H9 (cell line): ENCODE data around the gene CORO2B. TPM values are rescaled to one million over a fixed set of nuclear protein-coding genes. Genes with fewer than 3 reads are reported as not detected.
A peak's percentile ranks its signal among the peaks of the same experiment; 100 is the strongest.

Experiments
- DNase-seq: peaks from one replicate; pipeline ENCODE4 v3.0.0-alpha.2; 2017
- H2AFZ ChIP-seq: one replicate; pipeline ENCODE4 v1.6.1; 2013; ENCODE audit warnings: mild to moderate bottlenecking, low read length, control low read depth, moderate library complexity
- H2AK5ac ChIP-seq: 2 replicates; pipeline ENCODE4 v1.6.1; 2013; ENCODE audit warnings: low read length, control low read depth, mixed read lengths; ENCODE audit not compliant: insufficient read length
- H2BK120ac ChIP-seq: one replicate; pipeline ENCODE4 v1.6.1; 2013; ENCODE audit warnings: low read depth, mild to moderate bottlenecking, low read length, control low read depth, inconsistent platforms; ENCODE audit not compliant: poor library complexity, severe bottlenecking
- H2BK12ac ChIP-seq: 2 replicates; pipeline ENCODE4 v1.6.1; 2013; ENCODE audit warnings: low read length, control low read depth, mixed read lengths, low read depth; ENCODE audit not compliant: insufficient read length
- H2BK15ac ChIP-seq: 2 replicates; pipeline ENCODE4 v1.6.1; 2013; ENCODE audit warnings: low read depth, low read length, control low read depth
- H2BK20ac ChIP-seq: one replicate; pipeline ENCODE4 v1.6.1; 2013; ENCODE audit warnings: low read depth, mild to moderate bottlenecking, low read length, control low read depth, inconsistent platforms; ENCODE audit not compliant: poor library complexity, severe bottlenecking
- H2BK5ac ChIP-seq: 2 replicates; pipeline ENCODE4 v1.6.1; 2013; ENCODE audit warnings: low read length, control low read depth, mixed read lengths; ENCODE audit not compliant: insufficient read length
- H3K14ac ChIP-seq: 2 replicates; pipeline ENCODE4 v1.6.1; 2013; ENCODE audit warnings: low read length, control low read depth; ENCODE audit not compliant: insufficient read depth
- H3K18ac ChIP-seq: 2 replicates; pipeline ENCODE4 v1.6.1; 2013; ENCODE audit warnings: low read depth, mild to moderate bottlenecking, mixed read lengths, low read length, control low read depth; ENCODE audit not compliant: insufficient read length
- H3K23ac ChIP-seq: 2 replicates; pipeline ENCODE4 v1.6.1; 2013; ENCODE audit warnings: low read length, control low read depth, mixed read lengths, low read depth; ENCODE audit not compliant: insufficient read length
- H3K23me2 ChIP-seq: 2 replicates; pipeline ENCODE4 v1.6.1; 2013; ENCODE audit warnings: low read depth, mild to moderate bottlenecking, mixed read lengths, low read length, control low read depth; ENCODE audit not compliant: insufficient read length, poor library complexity, severe bottlenecking
- H3K27ac ChIP-seq: 2 replicates; pipeline ENCODE4 v1.5.1; 2013; ENCODE audit warnings: low read length, control low read depth, mixed read lengths, low read depth; ENCODE audit not compliant: insufficient read length
- H3K27me3 ChIP-seq: 2 replicates; pipeline ENCODE4 v1.6.1; 2013; ENCODE audit warnings: low read length, control low read depth, inconsistent platforms; ENCODE audit not compliant: insufficient read depth
- H3K4ac ChIP-seq: 2 replicates; pipeline ENCODE4 v1.6.1; 2013; ENCODE audit warnings: low read depth, mild to moderate bottlenecking, control low read depth, inconsistent platforms, low read length, moderate library complexity
- H3K4me1 ChIP-seq: 2 replicates; pipeline ENCODE4 v1.6.1; 2013; ENCODE audit warnings: low read length, control low read depth, inconsistent platforms; ENCODE audit not compliant: insufficient read depth
- H3K4me2 ChIP-seq: 2 replicates; pipeline ENCODE4 v1.6.1; 2013; ENCODE audit warnings: low read length, control low read depth, mixed read lengths; ENCODE audit not compliant: insufficient read length, insufficient read depth
- H3K56ac ChIP-seq: 2 replicates; pipeline ENCODE4 v1.6.1; 2013; ENCODE audit warnings: low read depth, mild to moderate bottlenecking, mixed read lengths, low read length, control low read depth; ENCODE audit not compliant: insufficient read length
- H3K79me1 ChIP-seq: 2 replicates; pipeline ENCODE4 v1.6.1; 2013; ENCODE audit warnings: low read depth, mild to moderate bottlenecking, moderate library complexity, low read length, control low read depth, inconsistent platforms; ENCODE audit not compliant: insufficient read depth, poor library complexity, severe bottlenecking
- H3K79me2 ChIP-seq: 2 replicates; pipeline ENCODE4 v1.6.1; 2013; ENCODE audit warnings: low read length, control low read depth, inconsistent platforms; ENCODE audit not compliant: insufficient read depth
- H3K9ac ChIP-seq: 2 replicates; pipeline ENCODE4 v1.6.1; 2013; ENCODE audit warnings: low read length, control low read depth, mixed read lengths; ENCODE audit not compliant: insufficient read length; ENCODE audit errors: extremely low read depth
- H3K9me3 ChIP-seq: one replicate; pipeline ENCODE4 v1.6.1; 2013; ENCODE audit warnings: low read depth, low read length, inconsistent platforms; ENCODE audit not compliant: control insufficient read depth
- H3T11ph ChIP-seq: one replicate; pipeline ENCODE4 v1.6.1; 2013; ENCODE audit warnings: mild to moderate bottlenecking, low read length, control low read depth, inconsistent platforms
- H4K20me1 ChIP-seq: one replicate; pipeline ENCODE4 v1.6.1; 2013; ENCODE audit not compliant: control insufficient read depth, insufficient read length, insufficient read depth
- H4K5ac ChIP-seq: 2 replicates; pipeline ENCODE4 v1.6.1; 2013; ENCODE audit warnings: low read depth, mild to moderate bottlenecking, mixed read lengths, low read length, control low read depth; ENCODE audit not compliant: insufficient read length
- H4K8ac ChIP-seq: replicated peaks from 2 replicates; pipeline ENCODE4 v1.6.1; 2013; ENCODE audit warnings: low read length, control low read depth, mixed read lengths, low read depth; ENCODE audit not compliant: insufficient read length
- H4K91ac ChIP-seq: 2 replicates; pipeline ENCODE4 v1.6.1; 2013; ENCODE audit warnings: low read depth, mild to moderate bottlenecking, moderate library complexity, mixed read lengths, low read length, control low read depth; ENCODE audit not compliant: insufficient read length
- H3K27ac Mint-ChIP-seq, 3 experiments: 2 replicates in 2 of 3; 3 replicates in 1 of 3; pipeline ENCODE4 v1.8.0; 2020 to 2021; ENCODE audit warnings: mixed read lengths in 3 of 3, mild to moderate bottlenecking in 1 of 3, moderate library complexity in 1 of 3
- H3K27me3 Mint-ChIP-seq: 2 replicates; pipeline ENCODE4 v1.8.0; 2021; ENCODE audit warnings: low read depth, mild to moderate bottlenecking, moderate library complexity, mixed read lengths
- H3K36me3 Mint-ChIP-seq, 3 experiments: 2 replicates in 2 of 3; 3 replicates in 1 of 3; pipeline ENCODE4 v1.8.0; 2020 to 2021; ENCODE audit warnings: low read depth in 3 of 3, mixed read lengths in 3 of 3; ENCODE audit not compliant: insufficient read depth in 1 of 3
- H3K4me1 Mint-ChIP-seq, 2 experiments: 2 replicates each; pipeline ENCODE4 v1.8.0; 2020; ENCODE audit warnings: mixed read lengths in 2 of 2
- H3K4me3 Mint-ChIP-seq, 2 experiments: 2 replicates in 1 of 2; 3 replicates in 1 of 2; pipeline ENCODE4 v1.8.0; 2020 to 2021; ENCODE audit warnings: mild to moderate bottlenecking in 2 of 2, mixed read lengths in 2 of 2, moderate library complexity in 1 of 2
- H3K9me3 Mint-ChIP-seq, 2 experiments: 2 replicates in 1 of 2; 3 replicates in 1 of 2; pipeline ENCODE4 v1.8.0; 2020; ENCODE audit warnings: mild to moderate bottlenecking in 2 of 2, mixed read lengths in 2 of 2, moderate library complexity in 1 of 2
- WGBS: extraction: QIAGEN DNeasy Blood & Tissue Kit; methylation state at CpG from one replicate; pipeline ENCODE4 v1.1.7; 2013; ENCODE audit warnings: missing lambda C conversion rate, low lambda C conversion rate, mixed read lengths; ENCODE audit not compliant: insufficient read length; ENCODE audit errors: extremely low coverage; 5-methylcytosine and 5-hydroxymethylcytosine counted together
- total RNA-seq: library from RNA; stranded (reverse); gene quantifications from 2 replicates; pipeline ENCODE4 v1.2.1, GENCODE V29; 2021
- TF ChIP-seq, protein P1 (sequence below): fragments of 200-600 bp; sonication (generic); conservative IDR thresholded peaks from 3 replicates; pipeline ENCODE4 v1.8.0; 2021; ENCODE audit warnings: antibody characterized with exemption, mild to moderate bottlenecking

CORO2B gene
- total RNA-seq, 1 experiment from 2014 or later, result 3.1 TPM

DNA sequence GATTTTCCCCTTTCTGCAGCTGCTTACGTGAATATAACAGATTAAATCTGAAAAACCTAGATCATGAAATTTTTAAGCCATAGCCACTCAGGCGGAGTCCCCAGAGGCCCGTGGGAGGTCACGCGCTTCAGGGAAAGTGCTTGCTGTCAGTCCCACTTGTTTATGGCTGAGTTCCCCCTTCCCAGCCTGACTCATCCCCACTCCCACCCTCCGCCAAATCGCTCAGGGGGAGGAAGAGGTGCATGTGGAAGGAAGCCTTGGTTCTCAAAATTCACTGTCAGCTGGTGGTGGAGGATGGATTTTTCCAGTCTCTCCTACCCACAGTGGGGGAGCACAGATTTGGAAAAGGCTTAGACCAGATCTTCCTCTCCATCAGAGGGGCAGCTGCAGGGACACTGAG, 67.4 kb downstream of the CORO2B start:
- no peak overlapping the region for H3K4me2 ChIP-seq
- no peak overlapping the region for H4K8ac ChIP-seq
- no peak overlapping the region for H2BK15ac ChIP-seq
- H2BK12ac ChIP-seq, result no peak overlapping the region
- no peak overlapping the region for H2BK120ac ChIP-seq
- H3K56ac ChIP-seq, result peak overlapping the region; percentile 79
- H3K23me2 ChIP-seq, result peaks cover 3% of the 10 kb centered on the region
- no peaks in the 10 kb centered on the region; the same call in 1 of the 2 replicates for H3K27me3 Mint-ChIP-seq
- no peak overlapping the region for H3K14ac ChIP-seq
- no peaks in the 10 kb centered on the region for H3K9me3 Mint-ChIP-seq
- no peaks in the 10 kb centered on the region for H3K36me3 Mint-ChIP-seq
- no peak overlapping the region for H4K5ac ChIP-seq
- no peaks in the 10 kb centered on the region for H4K20me1 ChIP-seq
- H4K91ac ChIP-seq, result no peak overlapping the region
- H2BK5ac ChIP-seq, result no peak overlapping the region
- H3K23ac ChIP-seq, result no peak overlapping the region
- no peaks in the 10 kb centered on the region for H3K79me1 ChIP-seq
- H3K79me2 ChIP-seq, result no peaks in the 10 kb centered on the region
- H3K9ac ChIP-seq, result no peak overlapping the region
- TF ChIP-seq, protein P1, sequence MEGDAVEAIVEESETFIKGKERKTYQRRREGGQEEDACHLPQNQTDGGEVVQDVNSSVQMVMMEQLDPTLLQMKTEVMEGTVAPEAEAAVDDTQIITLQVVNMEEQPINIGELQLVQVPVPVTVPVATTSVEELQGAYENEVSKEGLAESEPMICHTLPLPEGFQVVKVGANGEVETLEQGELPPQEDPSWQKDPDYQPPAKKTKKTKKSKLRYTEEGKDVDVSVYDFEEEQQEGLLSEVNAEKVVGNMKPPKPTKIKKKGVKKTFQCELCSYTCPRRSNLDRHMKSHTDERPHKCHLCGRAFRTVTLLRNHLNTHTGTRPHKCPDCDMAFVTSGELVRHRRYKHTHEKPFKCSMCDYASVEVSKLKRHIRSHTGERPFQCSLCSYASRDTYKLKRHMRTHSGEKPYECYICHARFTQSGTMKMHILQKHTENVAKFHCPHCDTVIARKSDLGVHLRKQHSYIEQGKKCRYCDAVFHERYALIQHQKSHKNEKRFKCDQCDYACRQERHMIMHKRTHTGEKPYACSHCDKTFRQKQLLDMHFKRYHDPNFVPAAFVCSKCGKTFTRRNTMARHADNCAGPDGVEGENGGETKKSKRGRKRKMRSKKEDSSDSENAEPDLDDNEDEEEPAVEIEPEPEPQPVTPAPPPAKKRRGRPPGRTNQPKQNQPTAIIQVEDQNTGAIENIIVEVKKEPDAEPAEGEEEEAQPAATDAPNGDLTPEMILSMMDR, result no peak
- no peak overlapping the region for H3K27ac ChIP-seq
- no peaks in the 10 kb centered on the region for H3K4me1 ChIP-seq
- WGBS, result no CpG with 5 or more reads among the region's 7 CpGs
- no peak for DNase-seq
- H2AK5ac ChIP-seq, result no peak overlapping the region
- H3K18ac ChIP-seq, result no peak overlapping the region
- H3K4me3 Mint-ChIP-seq, result no peak overlapping the region
- H2AFZ ChIP-seq, result no peak overlapping the region
- H3K27ac Mint-ChIP-seq, result no peak overlapping the region
- peaks cover 14 to 15% of the 10 kb centered on the region in 2 experiments for H3K4me1 Mint-ChIP-seq
- H3T11ph ChIP-seq, result no peak overlapping the region
- H3K4ac ChIP-seq, result no peak overlapping the region
- no peaks in the 10 kb centered on the region for H3K27me3 ChIP-seq
- H2BK20ac ChIP-seq, result no peak overlapping the region
- no peaks in the 10 kb centered on the region for H3K9me3 ChIP-seq
